Astrocyte (in vitro differentiated cells and primary cell): Measurements from ENCODE around the gene PTPRF.

ENCODE experiments used
- EZH2 ChIP-seq: IDR thresholded peaks from 2 replicates; pipeline ENCODE4 v1.6.1; 2012; ENCODE audit warnings: mild to moderate bottlenecking, low read length, inconsistent platforms; ENCODE audit not compliant: insufficient read depth
- TF ChIP-seq, protein P1 (sequence below): IDR thresholded peaks from 2 replicates; pipeline ENCODE4 v1.5.1; 2011; ENCODE audit warnings: low read depth, mild to moderate bottlenecking, inconsistent platforms, low read length, moderate library complexity; ENCODE audit not compliant: insufficient read depth

DNA sequence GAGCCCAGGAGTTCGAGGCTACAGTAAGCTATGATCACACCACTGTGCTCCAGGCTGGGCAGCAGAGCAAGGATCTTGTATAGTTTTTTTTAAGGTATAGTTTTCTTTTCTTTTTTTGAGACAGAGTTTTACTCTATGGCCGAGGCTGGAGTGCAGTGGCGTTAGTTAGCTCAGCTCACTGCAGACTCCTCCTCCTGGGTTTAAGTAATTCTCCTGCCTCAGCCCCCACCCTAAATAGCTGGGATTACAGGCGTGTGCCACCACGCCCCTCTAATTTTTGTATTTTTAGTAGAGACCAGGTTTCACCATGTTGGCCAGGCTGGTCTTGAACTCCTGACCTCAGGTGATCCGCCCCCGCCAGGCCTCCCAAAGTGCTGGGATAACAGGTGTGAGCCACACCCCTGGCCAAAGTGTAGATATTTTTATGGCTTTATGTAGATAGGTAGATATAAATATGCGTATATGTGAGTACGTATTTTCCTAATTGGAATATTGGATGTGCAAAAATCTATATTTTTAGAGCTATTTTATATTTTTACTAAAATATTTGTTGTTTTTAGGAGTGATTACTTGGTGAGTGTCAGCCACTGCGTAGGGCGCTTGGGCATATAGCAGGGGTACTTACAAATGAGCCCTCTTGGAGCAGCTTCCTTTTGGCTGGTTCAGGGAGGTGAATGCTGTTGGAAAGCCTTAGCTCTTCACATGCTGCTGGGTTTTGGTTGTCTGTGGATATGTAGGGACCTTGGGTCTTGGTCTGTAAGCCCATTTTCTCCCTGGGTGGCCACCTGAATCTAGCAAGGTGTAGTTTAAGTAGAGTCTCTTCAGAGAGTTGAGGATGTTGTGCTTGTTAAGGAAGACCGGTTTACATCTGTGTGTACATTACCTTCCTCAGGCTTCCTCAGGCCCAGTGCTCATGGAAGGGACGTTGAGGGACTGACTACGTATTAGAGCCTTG, 128.8 kb downstream of the PTPRF start:
- TF ChIP-seq, protein P1, sequence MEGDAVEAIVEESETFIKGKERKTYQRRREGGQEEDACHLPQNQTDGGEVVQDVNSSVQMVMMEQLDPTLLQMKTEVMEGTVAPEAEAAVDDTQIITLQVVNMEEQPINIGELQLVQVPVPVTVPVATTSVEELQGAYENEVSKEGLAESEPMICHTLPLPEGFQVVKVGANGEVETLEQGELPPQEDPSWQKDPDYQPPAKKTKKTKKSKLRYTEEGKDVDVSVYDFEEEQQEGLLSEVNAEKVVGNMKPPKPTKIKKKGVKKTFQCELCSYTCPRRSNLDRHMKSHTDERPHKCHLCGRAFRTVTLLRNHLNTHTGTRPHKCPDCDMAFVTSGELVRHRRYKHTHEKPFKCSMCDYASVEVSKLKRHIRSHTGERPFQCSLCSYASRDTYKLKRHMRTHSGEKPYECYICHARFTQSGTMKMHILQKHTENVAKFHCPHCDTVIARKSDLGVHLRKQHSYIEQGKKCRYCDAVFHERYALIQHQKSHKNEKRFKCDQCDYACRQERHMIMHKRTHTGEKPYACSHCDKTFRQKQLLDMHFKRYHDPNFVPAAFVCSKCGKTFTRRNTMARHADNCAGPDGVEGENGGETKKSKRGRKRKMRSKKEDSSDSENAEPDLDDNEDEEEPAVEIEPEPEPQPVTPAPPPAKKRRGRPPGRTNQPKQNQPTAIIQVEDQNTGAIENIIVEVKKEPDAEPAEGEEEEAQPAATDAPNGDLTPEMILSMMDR = no peak
- no peak for TF ChIP-seq EZH2
